IMR-90 (cell line): ENCODE measurements around the gene CCDC12. TPM values are rescaled to one million over a fixed set of nuclear protein-coding genes. Genes with fewer than 3 reads are reported as not detected.

Experiments
- ATAC-seq: fragments of 200-7000 bp; cut with Tn5 transposase; 2 replicates; pipeline ENCODE4 v1.9.1; 2020; ENCODE audit warnings: low read depth, mild to moderate bottlenecking, moderate library complexity
- BruUV-seq: library from RNA; stranded (reverse); fragments of 400-500 nt; replicated peaks from 2 replicates; lab custom pipeline; 2021; lab: Mats Ljungman, UMichigan
- CTCF ChIA-PET: fragments of 300-600 bp; formaldehyde crosslinking; extraction: SDS; loops from one replicate; lab custom pipeline; 2021; ENCODE audit warnings: antibody characterized with exemption; lab: Yijun Ruan, JAX
- POLR2A ChIA-PET: fragments of 300-600 bp; sonication (Branson Sonifier 250); formaldehyde crosslinking; loops from one replicate; lab custom pipeline; 2022; ENCODE audit warnings: antibody characterized with exemption; ENCODE audit not compliant: unreplicated experiment; lab: Charles Lee
- DNase-seq: peaks from one replicate; pipeline ENCODE4 v3.0.0; 2013
- H2AFZ ChIP-seq: replicated peaks from 2 replicates; pipeline ENCODE3; 2013; ENCODE audit warnings: low read length, mild to moderate bottlenecking; ENCODE audit not compliant: poor library complexity
- H2AK5ac ChIP-seq: 2 replicates; pipeline ENCODE4 v1.6.1; 2013; ENCODE audit warnings: low read depth, low read length, inconsistent platforms
- H2AK9ac ChIP-seq: replicated peaks from 2 replicates; pipeline ENCODE3; 2013; ENCODE audit warnings: mild to moderate bottlenecking, low read depth, low read length, moderate library complexity; ENCODE audit not compliant: poor library complexity
- H2BK120ac ChIP-seq: 2 replicates; pipeline ENCODE4 v1.6.1; 2013; ENCODE audit warnings: low read depth, low read length, inconsistent platforms
- H2BK15ac ChIP-seq: 3 replicates; pipeline ENCODE4 v1.6.1; 2013; ENCODE audit warnings: low read depth, low read length, inconsistent platforms
- H2BK20ac ChIP-seq: 2 replicates; pipeline ENCODE4 v1.6.1; 2013; ENCODE audit warnings: low read depth, mild to moderate bottlenecking, inconsistent platforms, low read length, moderate library complexity
- H2BK5ac ChIP-seq: 2 replicates; pipeline ENCODE4 v1.6.1; 2013; ENCODE audit warnings: mild to moderate bottlenecking, low read depth, low read length, inconsistent platforms; ENCODE audit not compliant: poor library complexity, severe bottlenecking
- H3K14ac ChIP-seq: replicated peaks from 2 replicates; pipeline ENCODE4 v1.6.1; 2013; ENCODE audit warnings: low read depth, low read length, inconsistent platforms
- H3K18ac ChIP-seq: 2 replicates; pipeline ENCODE4 v1.6.1; 2013; ENCODE audit warnings: low read depth, low read length, control low read depth
- H3K23ac ChIP-seq: 2 replicates; pipeline ENCODE4 v1.6.1; 2013; ENCODE audit warnings: low read depth, low read length, inconsistent platforms
- H3K27ac ChIP-seq: 2 replicates; pipeline ENCODE4 v1.5.1; 2013; ENCODE audit warnings: mild to moderate bottlenecking, control low read depth, low read length; ENCODE audit not compliant: insufficient read depth
- H3K27me3 ChIP-seq: 2 replicates; pipeline ENCODE4 v1.6.1; 2013; ENCODE audit warnings: low read length; ENCODE audit not compliant: control insufficient read depth, insufficient read depth
- H3K36me3 ChIP-seq: 2 replicates; pipeline ENCODE4 v1.6.1; 2013; ENCODE audit warnings: low read length, mixed read lengths; ENCODE audit not compliant: control insufficient read depth, insufficient read depth
- H3K4ac ChIP-seq: 2 replicates; pipeline ENCODE4 v1.6.1; 2013; ENCODE audit warnings: low read depth, low read length, inconsistent platforms
- H3K4me1 ChIP-seq: 2 replicates; pipeline ENCODE4 v1.6.1; 2013; ENCODE audit warnings: low read length, mixed read lengths; ENCODE audit not compliant: control insufficient read depth, insufficient read depth
- H3K4me2 ChIP-seq: 2 replicates; pipeline ENCODE4 v1.6.1; 2013; ENCODE audit warnings: low read depth, mild to moderate bottlenecking, control low read depth, low read length, moderate library complexity
- H3K4me3 ChIP-seq: 2 replicates; pipeline ENCODE4 v1.5.1; 2013; ENCODE audit warnings: low read depth, mild to moderate bottlenecking, control low read depth, low read length, moderate library complexity; ENCODE audit not compliant: insufficient read depth
- H3K56ac ChIP-seq: 2 replicates; pipeline ENCODE4 v1.6.1; 2013; ENCODE audit warnings: low read length, inconsistent platforms; ENCODE audit not compliant: insufficient read depth; ENCODE audit errors: extremely low read depth
- H3K79me1 ChIP-seq, 2 experiments: 2 replicates each; pipeline ENCODE4 v1.6.1; 2013; ENCODE audit warnings: low read length in 2 of 2, inconsistent platforms in 1 of 2, low read depth in 1 of 2
- H3K9ac ChIP-seq: 2 replicates; pipeline ENCODE4 v1.6.1; 2013; ENCODE audit warnings: low read depth, low read length, control low read depth
- H3K9me1 ChIP-seq: 2 replicates; pipeline ENCODE4 v1.6.1; 2013; ENCODE audit warnings: low read length, inconsistent platforms; ENCODE audit not compliant: insufficient read depth
- H3K9me3 ChIP-seq: 2 replicates; pipeline ENCODE4 v1.6.1; 2013; ENCODE audit warnings: low read length; ENCODE audit not compliant: control insufficient read depth, insufficient read depth
- H4K20me1 ChIP-seq: 2 replicates; pipeline ENCODE4 v1.6.1; 2013; ENCODE audit warnings: low read length, inconsistent platforms; ENCODE audit not compliant: insufficient read depth
- H4K5ac ChIP-seq: 2 replicates; pipeline ENCODE4 v1.6.1; 2013; ENCODE audit warnings: mild to moderate bottlenecking, low read depth, low read length, control low read depth
- H4K8ac ChIP-seq, 2 experiments: 2 replicates each; pipeline ENCODE4 v1.6.1; 2013; ENCODE audit warnings: low read depth in 2 of 2, low read length in 2 of 2, control low read depth in 1 of 2, inconsistent platforms in 1 of 2
- H4K91ac ChIP-seq: 2 replicates; pipeline ENCODE4 v1.6.1; 2013; ENCODE audit warnings: low read depth, low read length, inconsistent platforms; ENCODE audit not compliant: insufficient read depth
- BHLHE40 ChIP-seq: fragments of 150-350 bp; IDR thresholded peaks from 2 replicates; pipeline ENCODE4 v1.6.1; 2016; ENCODE audit warnings: mild to moderate bottlenecking, low read depth, low read length
- CEBPB ChIP-seq: IDR thresholded peaks from 2 replicates; pipeline ENCODE4 v1.6.1; 2012; ENCODE audit warnings: low read depth, low read length, improper control_type of control experiment
- CHD1 ChIP-seq: IDR thresholded peaks from 2 replicates; pipeline ENCODE4 v1.6.1; 2012; ENCODE audit warnings: low read depth, low read length, improper control_type of control experiment
- CTCF ChIP-seq: conservative IDR thresholded peaks from 2 replicates; pipeline ENCODE4 v1.5.1; 2012; ENCODE audit warnings: mild to moderate bottlenecking, low read depth, low read length, improper control_type of control experiment
- ELK1 ChIP-seq: fragments of 150-350 bp; IDR thresholded peaks from 2 replicates; pipeline ENCODE4 v1.6.1; 2016; ENCODE audit warnings: low read depth, mild to moderate bottlenecking, low read length, moderate library complexity, borderline replicate concordance
- FOS ChIP-seq: fragments of 150-350 bp; IDR thresholded peaks from 2 replicates; pipeline ENCODE4 v1.6.1; 2016; ENCODE audit warnings: low read depth, low read length
- MAFK ChIP-seq: IDR thresholded peaks from 2 replicates; pipeline ENCODE4 v1.6.1; 2012; ENCODE audit warnings: low read depth, low read length, improper control_type of control experiment
- MAZ ChIP-seq: IDR thresholded peaks from 2 replicates; pipeline ENCODE4 v1.6.1; 2012; ENCODE audit warnings: low read depth, mild to moderate bottlenecking, low read length, improper control_type of control experiment, moderate library complexity, borderline replicate concordance
- MXI1 ChIP-seq: IDR thresholded peaks from 2 replicates; pipeline ENCODE4 v1.6.1; 2012; ENCODE audit warnings: low read depth, mild to moderate bottlenecking, low read length, moderate library complexity, borderline replicate concordance
- NFE2L2 ChIP-seq: fragments of 150-350 bp; IDR thresholded peaks from 2 replicates; pipeline ENCODE4 v1.6.1; 2016; ENCODE audit warnings: low read depth, mild to moderate bottlenecking, low read length
- POLR2A ChIP-seq: IDR thresholded peaks from 2 replicates; pipeline ENCODE4 v1.6.1; 2012; ENCODE audit warnings: mild to moderate bottlenecking, low read depth, low read length
- RAD21 ChIP-seq: IDR thresholded peaks from 2 replicates; pipeline ENCODE4 v1.6.1; 2012; ENCODE audit warnings: low read length, improper control_type of control experiment
- RCOR1 ChIP-seq: IDR thresholded peaks from 2 replicates; pipeline ENCODE4 v1.6.1; 2012; ENCODE audit warnings: mild to moderate bottlenecking, low read length, improper control_type of control experiment; ENCODE audit not compliant: insufficient replicate concordance
- RFX5 ChIP-seq: IDR thresholded peaks from 2 replicates; pipeline ENCODE4 v1.8.0; 2012; ENCODE audit warnings: low read depth, mild to moderate bottlenecking, low read length, moderate library complexity
- SMC3 ChIP-seq: fragments of 150-350 bp; IDR thresholded peaks from 2 replicates; pipeline ENCODE4 v1.6.1; 2016; ENCODE audit warnings: low read depth, mild to moderate bottlenecking, antibody characterized with exemption, low read length, moderate library complexity
- USF2 ChIP-seq: fragments of 150-350 bp; IDR thresholded peaks from 2 replicates; pipeline ENCODE4 v1.6.1; 2017; ENCODE audit warnings: mild to moderate bottlenecking, antibody characterized with exemption, low read length, low read depth
- WGBS, 2 experiments: methylation state at CpG; one replicate each; pipeline versions ENCODE4 v1.1.5 to v1.1.7; 2013; ENCODE audit warnings: missing lambda C conversion rate in 2 of 2; ENCODE audit not compliant: insufficient read length in 1 of 2; ENCODE audit errors: extremely low coverage in 2 of 2; 5-methylcytosine and 5-hydroxymethylcytosine counted together
- dilution Hi-C: fragments of 300-500 bp; cut with HindIII; formaldehyde crosslinking; loops from one replicate; pipeline ENCODE4 v1.14.3; 2018; ENCODE audit warnings: low sequenced_read_pairs; ENCODE audit not compliant: unreplicated experiment
- in situ Hi-C: fragments of 300-500 bp; cut with MboI; formaldehyde crosslinking; loops from 3 replicates; pipeline ENCODE4 v1.14.3; 2019; ENCODE audit warnings: low sequenced_read_pairs, inconsistent platforms, mixed read lengths
- intact Hi-C: fragments of 100-400 bp; cut with micrococcal nuclease; formaldehyde crosslinking; loops from 2 replicates; pipeline ENCODE4 v1.10.0; 2022
- polyA plus RNA-seq, 3 experiments: library from polyadenylated mRNA; depleted of rRNA; stranded (reverse); fragments of >200 nt; gene quantifications; 2 replicates each; pipeline ENCODE4 v1.2.3, GENCODE V29; 2012; ENCODE audit warnings: low replicate concordance in 1 of 3
- total RNA-seq: library from RNA; depleted of rRNA; stranded (reverse); fragments of >200 nt; gene quantifications from 2 replicates; pipeline ENCODE4 v1.2.3, GENCODE V29; 2012

The CCDC12 gene
- total and polyA plus RNA-seq, 2 of the 4 experiments (the other 2 are of a cell fraction), result 15.2 to 35.1 TPM

- DNase-seq, result no peak
- no peak overlapping the region for H3K14ac ChIP-seq
- no peaks in the 10 kb centered on the region for H3K9me3 ChIP-seq
- H3K4me3 ChIP-seq, result no peak overlapping the region
- H3K4me1 ChIP-seq, result peaks cover 26% of the 10 kb centered on the region
- peaks cover 29 to 81% of the 10 kb centered on the region in 2 experiments for H3K79me1 ChIP-seq
- H2AK9ac ChIP-seq, result no peak overlapping the region
- ATAC-seq, result no peak
- H3K9ac ChIP-seq, result no peak overlapping the region
- H3K18ac ChIP-seq, result no peak overlapping the region
- no peak overlapping the region for H4K5ac ChIP-seq
- H3K9me1 ChIP-seq, result peaks cover 17% of the 10 kb centered on the region
- no peak overlapping the region for H3K56ac ChIP-seq
- H3K23ac ChIP-seq, result no peak overlapping the region
- H2BK15ac ChIP-seq, result no peak overlapping the region
- H3K36me3 ChIP-seq, result peaks cover 34% of the 10 kb centered on the region
- H3K4me2 ChIP-seq, result no peak overlapping the region
- no peaks in the 10 kb centered on the region for H3K27me3 ChIP-seq
- TF ChIP-seq RCOR1 (no peak), POLR2A (no peak), FOS (no peak), CHD1 (no peak), USF2 (no peak), MAFK (no peak), CTCF (no peak), CEBPB (no peak), RAD21 (no peak), MXI1 (no peak), BHLHE40 (no peak), ELK1 (no peak), SMC3 (no peak), NFE2L2 (no peak), RFX5 (no peak), MAZ (no peak)
- intact Hi-C loops (no loop called here), dilution Hi-C loops (no loop called here), in situ Hi-C loops (no loop called here)
- H4K20me1 ChIP-seq, result peaks cover 47% of the 10 kb centered on the region
- no peak overlapping the region for H3K4ac ChIP-seq
- CTCF ChIA-PET, result no interaction called here
- H2AK5ac ChIP-seq, result no peak overlapping the region
- H3K27ac ChIP-seq, result no peak overlapping the region
- POLR2A ChIA-PET, result interaction anchor here (0.6 kb wide), 1 partner anchor 49 kb away, joined by 3 read pairs; no protein-coding TSS in a partner anchor
- no peak overlapping the region for H2BK5ac ChIP-seq
- no peak overlapping the region for H2BK20ac ChIP-seq
- BruUV-seq, result no TSS peak
- H2BK120ac ChIP-seq, result no peak overlapping the region
- no peak overlapping the region for H2AFZ ChIP-seq
- H4K91ac ChIP-seq, result no peak overlapping the region
- WGBS, 2 experiments, result 100% methylated on average over 1 of the region's 6 CpGs; no CpG with 5 or more reads in 1 of the 2 experiments
- H4K8ac ChIP-seq, result no peak overlapping the region
Observed at GRCh38 chr3:46927718-46928073, 48.8 kb downstream of the CCDC12 start.
